GM03348 (cell line): Measurements from ENCODE around the gene ASPN.
"Not testable (repeated sequence)": the region's sequence is repeated elsewhere in the genome, so short reads cannot be mapped to it uniquely, and the experiment has no call there.

Experiments
- DNase-seq: peaks from one replicate; pipeline ENCODE4 v3.0.0; 2012; ENCODE audit warnings: low spot score

The ASPN gene

DNA sequence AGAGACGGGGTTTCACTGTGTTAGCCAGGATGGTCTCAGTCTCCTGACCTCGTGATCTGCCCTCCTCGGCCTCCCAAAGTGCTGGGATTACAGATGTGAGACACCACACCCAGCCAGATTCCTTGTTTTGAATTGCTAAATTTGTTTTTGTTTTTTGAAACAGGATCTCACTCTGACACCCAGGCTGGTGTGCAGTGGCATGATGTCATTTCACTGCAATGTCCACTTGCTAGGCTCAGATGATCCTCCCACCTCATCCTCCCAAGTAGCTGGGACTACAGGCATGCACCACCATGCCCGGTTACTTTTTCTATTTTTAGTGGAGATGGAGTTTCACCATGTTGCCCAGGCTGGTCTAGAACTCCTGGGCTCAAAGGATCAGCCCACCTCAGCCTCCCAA, 71.1 kb downstream of the ASPN start:
- DNase-seq = not testable (repeated sequence)

DNA sequence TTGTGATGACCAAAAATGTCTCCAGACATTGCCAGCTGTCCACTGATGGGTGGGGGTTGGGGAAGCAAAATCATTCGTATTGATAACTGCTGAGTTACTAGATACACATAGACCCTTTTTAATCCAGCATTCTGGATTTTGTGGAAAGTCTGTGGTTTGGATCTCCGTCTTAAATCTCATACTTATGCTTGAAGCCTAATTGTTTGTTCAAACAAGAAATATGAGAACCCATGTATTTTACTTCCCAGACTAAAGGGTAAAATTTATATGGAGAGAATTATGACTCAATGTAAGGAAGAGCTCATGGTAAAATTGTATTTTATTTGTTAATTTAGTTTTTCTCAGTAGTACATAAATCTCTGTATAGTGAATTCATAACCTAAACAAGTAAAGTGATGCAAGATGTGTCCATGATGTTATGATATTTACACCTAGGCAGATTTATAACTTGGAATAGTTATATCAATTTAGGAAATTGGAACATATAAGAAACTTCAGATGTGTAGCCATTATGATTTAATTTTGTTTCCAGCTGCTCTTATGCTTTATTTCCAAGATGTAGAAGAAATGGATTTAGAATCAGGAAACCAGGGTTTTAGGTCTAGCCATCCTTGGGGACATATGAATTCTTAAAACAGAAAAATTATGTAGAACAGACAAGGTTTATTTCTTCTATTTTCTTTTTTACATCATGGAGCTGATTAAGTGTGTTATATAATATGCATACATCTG, 73.4 kb downstream of the ASPN start:
- DNase-seq = no peak

DNA sequence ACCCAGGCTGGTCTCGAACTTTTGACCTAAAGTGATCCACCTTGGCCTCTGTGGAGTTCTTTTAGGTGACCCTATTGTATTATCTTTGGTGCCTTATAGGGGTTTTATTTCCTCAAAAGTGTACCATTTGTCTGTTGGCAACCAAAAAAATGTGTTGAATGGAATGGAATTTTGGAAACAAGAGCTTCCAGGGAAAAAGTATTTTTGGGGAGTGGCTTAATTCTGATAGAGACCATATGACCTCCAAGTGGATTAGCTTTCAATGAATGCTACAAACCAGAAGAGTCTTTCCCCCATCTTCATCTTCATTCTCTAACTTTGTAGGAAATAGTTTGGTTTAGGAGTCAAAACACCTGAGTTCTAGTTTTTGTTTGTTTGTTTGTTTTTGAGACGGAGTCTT, 74.5 kb downstream of the ASPN start:
- DNase-seq = no peak

DNA sequence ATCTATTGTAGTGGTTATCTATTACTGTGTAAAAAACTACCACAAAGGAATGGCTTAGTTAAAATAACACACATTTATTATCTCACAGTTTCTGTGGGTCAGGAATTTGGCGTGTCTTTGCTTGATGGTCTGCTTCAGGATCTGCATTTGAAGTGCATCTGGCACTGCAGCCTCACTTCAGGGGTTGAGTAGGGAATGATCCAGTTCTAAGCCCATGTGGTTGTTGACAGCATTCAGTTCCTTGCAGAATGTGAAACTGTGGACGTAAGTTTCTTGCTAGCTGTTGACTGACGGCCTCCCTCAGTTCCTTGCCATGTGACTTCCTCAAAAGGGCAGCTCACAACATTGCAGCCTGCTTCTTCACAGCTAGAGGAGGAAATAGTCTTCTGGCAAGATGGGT, 75.8 kb downstream of the ASPN start:
- DNase-seq = no peak
